ENCODE results near the gene ADARB2.

Gene ADARB2

DNA sequence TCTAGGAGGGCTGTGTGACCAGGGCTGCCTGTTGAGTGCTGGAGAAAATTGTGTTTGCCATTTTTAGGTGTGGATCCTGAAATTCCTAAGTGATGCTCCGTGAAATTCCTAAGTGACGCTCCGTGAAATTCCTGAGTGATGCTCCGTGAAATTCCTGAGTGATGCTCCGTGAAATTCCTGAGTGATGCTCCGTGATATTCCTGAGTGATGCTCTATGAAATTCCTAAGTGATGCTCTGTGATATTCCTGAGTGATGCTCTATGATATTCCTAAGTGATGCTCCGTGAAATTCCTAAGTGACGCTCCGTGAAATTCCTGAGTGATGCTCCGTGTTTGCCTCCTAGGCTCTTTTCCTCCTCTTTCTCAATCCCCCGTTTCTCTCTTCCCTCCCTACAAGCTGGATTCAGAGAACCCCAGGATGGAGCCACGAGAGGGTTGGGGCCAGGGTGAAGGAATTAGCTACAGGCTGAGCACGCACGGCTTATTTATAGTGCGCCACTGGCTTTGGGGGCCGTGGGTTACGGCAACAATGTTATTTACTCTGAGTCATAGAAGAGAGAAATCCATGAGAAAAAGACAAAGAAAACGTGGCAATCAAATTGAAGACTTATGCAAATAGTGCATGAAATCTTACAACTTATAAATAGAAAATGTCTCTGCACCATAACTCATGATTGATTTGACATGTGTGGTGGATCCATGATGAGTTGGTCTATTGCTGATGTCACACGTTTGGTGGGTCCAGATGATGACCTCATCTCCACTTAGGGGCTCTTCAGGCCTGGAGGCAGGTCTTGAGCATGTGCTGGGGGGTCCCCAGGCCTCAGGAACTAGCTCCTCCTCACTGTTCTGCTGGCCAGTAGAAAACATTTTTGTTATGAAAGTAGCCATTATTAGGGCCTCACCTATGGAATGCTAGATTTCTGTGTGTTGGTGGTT is 456.6 kb downstream of the ADARB2 start:
- TF ChIP-seq, protein P1, sequence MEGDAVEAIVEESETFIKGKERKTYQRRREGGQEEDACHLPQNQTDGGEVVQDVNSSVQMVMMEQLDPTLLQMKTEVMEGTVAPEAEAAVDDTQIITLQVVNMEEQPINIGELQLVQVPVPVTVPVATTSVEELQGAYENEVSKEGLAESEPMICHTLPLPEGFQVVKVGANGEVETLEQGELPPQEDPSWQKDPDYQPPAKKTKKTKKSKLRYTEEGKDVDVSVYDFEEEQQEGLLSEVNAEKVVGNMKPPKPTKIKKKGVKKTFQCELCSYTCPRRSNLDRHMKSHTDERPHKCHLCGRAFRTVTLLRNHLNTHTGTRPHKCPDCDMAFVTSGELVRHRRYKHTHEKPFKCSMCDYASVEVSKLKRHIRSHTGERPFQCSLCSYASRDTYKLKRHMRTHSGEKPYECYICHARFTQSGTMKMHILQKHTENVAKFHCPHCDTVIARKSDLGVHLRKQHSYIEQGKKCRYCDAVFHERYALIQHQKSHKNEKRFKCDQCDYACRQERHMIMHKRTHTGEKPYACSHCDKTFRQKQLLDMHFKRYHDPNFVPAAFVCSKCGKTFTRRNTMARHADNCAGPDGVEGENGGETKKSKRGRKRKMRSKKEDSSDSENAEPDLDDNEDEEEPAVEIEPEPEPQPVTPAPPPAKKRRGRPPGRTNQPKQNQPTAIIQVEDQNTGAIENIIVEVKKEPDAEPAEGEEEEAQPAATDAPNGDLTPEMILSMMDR (IDR thresholded peaks at IDR 0.05; ENCODE audit: low read depth, low read length, poor library complexity, severe bottlenecking): no peak
- no peak for TF ChIP-seq EZH2phosphoT487 (IDR thresholded peaks at IDR 0.05; ENCODE audit: borderline replicate concordance, low read length)
- no peaks in the 10 kb centered on the region for H3K9me3 ChIP-seq (ENCODE audit: control insufficient read depth, insufficient read depth, low read length)
- no peak overlapping the region for H3K27ac ChIP-seq (ENCODE audit: low read depth, low read length)
- H3K4me1 ChIP-seq (ENCODE audit: control insufficient read depth, low read length): no peaks in the 10 kb centered on the region
- no peak overlapping the region for H3K4me3 ChIP-seq (ENCODE audit: low read length)
- H3K79me2 ChIP-seq (ENCODE audit: control insufficient read depth, low read length): no peaks in the 10 kb centered on the region
- H3K9me2 ChIP-seq (replicated peaks; ENCODE audit: control insufficient read depth, low read length): no peaks in the 10 kb centered on the region
- H3K27me3 ChIP-seq (ENCODE audit: control insufficient read depth, low read length): no peaks in the 10 kb centered on the region
- no peak overlapping the region for H3K4me2 ChIP-seq (ENCODE audit: low read length)
- H3F3A ChIP-seq (ENCODE audit: control insufficient read depth, insufficient read depth): no peaks in the 10 kb centered on the region
- no peaks in the 10 kb centered on the region for H3K36me3 ChIP-seq (ENCODE audit: control insufficient read depth, low read length)
- H4K20me1 ChIP-seq (ENCODE audit: control insufficient read depth, insufficient read depth, low read depth, low read length): no peaks in the 10 kb centered on the region

GRCh38 chr10:1278306-1278705 is 459.0 kb downstream of the ADARB2 start:
- no peak for TF ChIP-seq EZH2phosphoT487 (IDR thresholded peaks at IDR 0.05; ENCODE audit: borderline replicate concordance, low read length)
- TF ChIP-seq, protein P1 (IDR thresholded peaks at IDR 0.05; ENCODE audit: low read depth, low read length, poor library complexity, severe bottlenecking): no peak
- Histone ChIP-seq H3K27me3 (ENCODE audit: control insufficient read depth, low read length) (no peaks in the 10 kb centered on the region), H3K27ac (ENCODE audit: low read depth, low read length) (no peak overlapping the region), H3K36me3 (ENCODE audit: control insufficient read depth, low read length) (no peaks in the 10 kb centered on the region), H3K9me3 (ENCODE audit: control insufficient read depth, insufficient read depth, low read length) (no peaks in the 10 kb centered on the region), H3K4me1 (ENCODE audit: control insufficient read depth, low read length) (no peaks in the 10 kb centered on the region), H3K9me2 (replicated peaks; ENCODE audit: control insufficient read depth, low read length) (no peaks in the 10 kb centered on the region), H3F3A (ENCODE audit: control insufficient read depth, insufficient read depth) (no peaks in the 10 kb centered on the region), H3K79me2 (ENCODE audit: control insufficient read depth, low read length) (no peaks in the 10 kb centered on the region), H3K4me3 (ENCODE audit: low read length) (no peak overlapping the region), H4K20me1 (ENCODE audit: control insufficient read depth, insufficient read depth, low read depth, low read length) (no peaks in the 10 kb centered on the region), H3K4me2 (ENCODE audit: low read length) (no peak overlapping the region)

GRCh38 chr10:1274701-1275544 is 462.4 kb downstream of the ADARB2 start:
- Histone ChIP-seq H3K79me2 (ENCODE audit: control insufficient read depth, low read length) (no peaks in the 10 kb centered on the region), H3K9me3 (ENCODE audit: control insufficient read depth, insufficient read depth, low read length) (no peaks in the 10 kb centered on the region), H3K27me3 (ENCODE audit: control insufficient read depth, low read length) (no peaks in the 10 kb centered on the region), H3K9me2 (replicated peaks; ENCODE audit: control insufficient read depth, low read length) (no peaks in the 10 kb centered on the region), H3K27ac (ENCODE audit: low read depth, low read length) (no peak overlapping the region), H4K20me1 (ENCODE audit: control insufficient read depth, insufficient read depth, low read depth, low read length) (no peaks in the 10 kb centered on the region), H3K4me2 (ENCODE audit: low read length) (no peak overlapping the region), H3K4me3 (ENCODE audit: low read length) (no peak overlapping the region), H3F3A (ENCODE audit: control insufficient read depth, insufficient read depth) (no peaks in the 10 kb centered on the region), H3K36me3 (ENCODE audit: control insufficient read depth, low read length) (no peaks in the 10 kb centered on the region), H3K4me1 (ENCODE audit: control insufficient read depth, low read length) (no peaks in the 10 kb centered on the region)
- TF ChIP-seq EZH2phosphoT487 (IDR thresholded peaks at IDR 0.05; ENCODE audit: borderline replicate concordance, low read length): no peak
- TF ChIP-seq, protein P1 (IDR thresholded peaks at IDR 0.05; ENCODE audit: low read depth, low read length, poor library complexity, severe bottlenecking): no peak

Measured in DOHH2 (cell line).